H7 (cell line): ENCODE data around the gene NDUFV3. TPM values are rescaled to one million over a fixed set of nuclear protein-coding genes. Genes with fewer than 3 reads are reported as not detected.

Source experiments
- DNase-seq: peaks from one replicate; pipeline ENCODE4 v3.0.0; 2012
- H3K27me3 ChIP-seq: 2 replicates; pipeline ENCODE4 v1.6.0; 2011; ENCODE audit warnings: mild to moderate bottlenecking, low read length; ENCODE audit not compliant: control insufficient read depth, insufficient read depth
- H3K36me3 ChIP-seq: replicated peaks from 2 replicates; pipeline ENCODE4 v1.5.1; 2011; ENCODE audit warnings: low read length; ENCODE audit not compliant: control insufficient read depth, insufficient read depth
- H3K4me3 ChIP-seq: 2 replicates; pipeline ENCODE4 v1.5.1; 2011; ENCODE audit warnings: low read depth, mild to moderate bottlenecking, control low read depth, low read length, moderate library complexity; ENCODE audit not compliant: insufficient read depth
- total RNA-seq: library from RNA; depleted of rRNA; stranded (reverse); fragments of >200 nt; shearing (Covaris generic); gene quantifications from 2 replicates; pipeline ENCODE4 v1.2.3, GENCODE V29; 2014

The NDUFV3 gene
- total RNA-seq, 1 experiment from 2014 or later: 41.9 TPM

- Histone ChIP-seq H3K36me3 (peaks cover 57% of the 10 kb centered on the region), H3K4me3 (no peak overlapping the region), H3K27me3 (no peaks in the 10 kb centered on the region)
- DNase-seq: peak; percentile 56
Measured at GRCh38 chr21:42852925-42853570, 40.1 kb upstream of the NDUFV3 start.

DNA sequence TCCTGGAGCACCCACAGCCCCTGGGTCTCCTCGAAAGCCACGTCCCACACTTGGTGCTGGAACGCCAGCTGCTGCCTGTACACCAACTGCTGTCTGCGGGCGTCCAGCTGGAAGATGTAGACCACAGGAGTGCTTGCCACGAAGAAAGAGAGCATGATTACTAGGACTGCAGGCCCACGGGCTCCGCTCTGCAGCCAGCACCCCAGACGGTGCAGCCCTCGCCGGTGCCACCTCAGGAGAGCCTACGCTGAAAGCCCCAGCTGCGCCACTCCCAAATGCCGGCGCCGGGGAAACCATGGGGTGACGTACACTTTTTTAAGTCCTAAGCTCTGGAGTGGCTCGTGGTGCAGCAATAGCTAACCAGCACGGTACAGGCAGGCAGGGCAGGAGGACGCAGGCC, 39.5 kb upstream of the NDUFV3 start:
- Histone ChIP-seq H3K36me3 (peaks cover 58% of the 10 kb centered on the region), H3K27me3 (no peaks in the 10 kb centered on the region), H3K4me3 (no peak overlapping the region)
- DNase-seq: no peak

GRCh38 chr21:42854246-42855010, 38.7 kb upstream of the NDUFV3 start:
- no peak overlapping the region for H3K4me3 ChIP-seq
- no peaks in the 10 kb centered on the region for H3K27me3 ChIP-seq
- peaks cover 56% of the 10 kb centered on the region for H3K36me3 ChIP-seq
- DNase-seq: peak; percentile 50

DNA sequence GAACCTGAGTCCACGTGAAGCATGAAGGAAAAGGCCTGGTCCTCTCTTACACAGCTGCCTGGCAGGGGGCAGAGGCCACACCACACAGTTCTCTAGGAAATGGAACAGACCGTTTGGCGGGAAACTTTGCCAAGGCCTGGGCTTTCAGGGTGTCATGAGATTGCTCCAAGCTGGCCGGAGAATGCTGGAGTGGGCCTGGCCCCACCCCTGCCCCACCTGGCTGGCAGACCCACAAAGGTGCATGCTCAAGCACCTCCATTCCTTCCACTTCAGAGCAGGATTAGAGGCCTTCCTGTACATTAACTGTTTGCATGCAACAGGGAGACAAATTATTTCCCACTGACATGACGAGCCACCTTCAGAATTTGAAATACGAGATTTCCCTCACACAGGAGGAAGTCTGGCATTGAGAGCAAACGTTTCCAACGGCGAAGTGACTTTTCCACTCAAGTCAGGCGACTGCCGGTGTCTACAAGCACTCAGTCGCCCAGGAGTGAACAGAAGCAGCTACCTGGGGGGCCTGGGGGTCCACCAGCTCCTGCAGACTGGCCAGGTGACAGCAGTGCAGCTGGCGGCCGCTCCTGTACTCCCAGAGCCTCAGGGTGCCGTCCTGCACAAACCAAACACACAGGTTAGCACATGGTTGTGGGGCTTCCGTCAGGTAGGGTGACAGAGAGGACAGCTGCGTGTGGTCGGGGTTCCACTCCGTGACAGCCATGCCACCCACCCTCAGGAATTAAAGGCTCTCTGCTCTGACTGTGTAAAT, 37.8 kb upstream of the NDUFV3 start:
- H3K27me3 ChIP-seq: no peaks in the 10 kb centered on the region
- peak; percentile 30 for DNase-seq
- H3K36me3 ChIP-seq: peaks cover 52% of the 10 kb centered on the region

DNA sequence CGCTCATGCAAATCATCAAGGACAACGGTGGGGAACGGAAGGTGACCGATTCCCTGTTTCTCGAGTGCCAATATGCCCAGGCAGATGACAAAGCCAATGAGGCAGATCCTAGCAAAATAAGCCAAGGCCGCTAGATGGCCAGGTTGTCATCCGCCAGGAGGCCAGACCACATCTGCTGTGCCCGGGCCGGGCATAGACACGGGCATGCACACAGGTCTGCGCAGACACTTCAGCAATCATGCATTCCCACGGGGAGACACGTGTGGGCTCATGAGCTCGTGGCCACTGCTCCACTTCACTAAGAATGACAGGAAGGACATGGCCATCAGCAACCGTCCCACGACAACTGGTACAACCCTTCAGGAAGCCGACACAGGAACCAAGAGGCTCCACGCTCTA, 37.2 kb upstream of the NDUFV3 start:
- H3K36me3 ChIP-seq: peaks cover 51% of the 10 kb centered on the region
- peak; percentile 31 for DNase-seq
- H3K27me3 ChIP-seq: no peaks in the 10 kb centered on the region
- H3K4me3 ChIP-seq: no peak overlapping the region

More for the DNA sequence above, 37.8 kb upstream of the NDUFV3 start:
- no peak overlapping the region for H3K4me3 ChIP-seq

DNA sequence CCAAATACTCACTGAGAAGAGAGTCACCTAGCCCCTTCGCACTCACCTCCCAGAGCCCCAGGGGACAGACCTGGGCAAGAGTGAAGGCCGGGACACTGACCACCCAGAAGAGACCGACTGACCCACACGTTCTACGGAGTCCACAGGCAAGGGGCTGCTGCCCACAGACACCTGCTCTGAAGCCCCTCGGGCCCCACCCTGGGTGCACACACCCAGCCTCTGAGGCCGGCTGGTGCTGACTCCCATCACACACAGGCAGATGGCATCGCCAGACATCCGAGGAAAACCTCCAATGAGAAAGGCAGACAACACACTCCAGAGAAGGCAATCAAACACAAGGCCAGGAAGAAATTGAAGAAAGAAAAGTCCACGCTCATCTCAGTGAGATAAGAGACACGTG, 35.9 kb upstream of the NDUFV3 start:
- H3K4me3 ChIP-seq: no peak overlapping the region
- peak; percentile 29 for DNase-seq
- H3K36me3 ChIP-seq: peaks cover 48% of the 10 kb centered on the region
- no peaks in the 10 kb centered on the region for H3K27me3 ChIP-seq

DNA sequence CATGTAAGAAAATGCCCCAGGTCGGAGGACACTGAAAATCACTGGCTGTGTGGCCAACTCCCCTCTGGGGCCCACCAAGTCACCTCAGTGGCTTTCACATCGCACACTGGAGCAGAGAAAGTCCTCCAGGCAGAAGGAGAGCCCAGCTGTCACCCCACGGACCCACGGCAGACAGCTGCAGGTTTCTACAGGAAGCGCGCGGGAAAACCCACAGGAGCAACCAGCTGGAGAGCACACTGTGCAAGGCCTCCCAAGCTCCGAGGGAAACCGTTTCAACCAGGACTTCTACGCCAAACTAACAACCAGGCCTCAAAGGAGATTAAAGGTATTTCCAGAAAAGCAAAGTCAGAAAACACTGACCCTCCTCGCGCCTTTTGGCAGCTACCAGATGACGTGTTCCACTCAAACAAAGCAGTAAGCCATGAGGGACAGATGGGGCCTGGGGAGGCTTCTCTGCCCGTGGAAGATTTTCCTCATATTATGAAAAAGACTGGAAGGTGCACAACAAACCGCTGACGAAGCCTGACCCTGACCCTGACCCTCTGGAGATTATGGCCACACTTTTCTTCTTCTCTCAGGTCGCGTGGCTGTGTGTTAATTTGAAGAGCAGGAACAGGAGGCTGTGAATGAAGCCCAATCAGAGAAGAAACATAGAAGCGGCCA, 34.8 kb upstream of the NDUFV3 start:
- H3K4me3 ChIP-seq: no peak overlapping the region
- peaks cover 55% of the 10 kb centered on the region for H3K36me3 ChIP-seq
- H3K27me3 ChIP-seq: no peaks in the 10 kb centered on the region
- DNase-seq: peak; percentile 19

- DNase-seq: peak; percentile 20
- Histone ChIP-seq H3K4me3 (no peak overlapping the region), H3K36me3 (peaks cover 52% of the 10 kb centered on the region), H3K27me3 (no peaks in the 10 kb centered on the region)
Measured at GRCh38 chr21:42858957-42859890, 33.9 kb upstream of the NDUFV3 start.

- peak; percentile 42 for DNase-seq
- H3K36me3 ChIP-seq: peaks cover 47% of the 10 kb centered on the region
- H3K27me3 ChIP-seq: no peaks in the 10 kb centered on the region
- H3K4me3 ChIP-seq: no peak overlapping the region
Measured at GRCh38 chr21:42859891-42860230, 33.2 kb upstream of the NDUFV3 start.

DNA sequence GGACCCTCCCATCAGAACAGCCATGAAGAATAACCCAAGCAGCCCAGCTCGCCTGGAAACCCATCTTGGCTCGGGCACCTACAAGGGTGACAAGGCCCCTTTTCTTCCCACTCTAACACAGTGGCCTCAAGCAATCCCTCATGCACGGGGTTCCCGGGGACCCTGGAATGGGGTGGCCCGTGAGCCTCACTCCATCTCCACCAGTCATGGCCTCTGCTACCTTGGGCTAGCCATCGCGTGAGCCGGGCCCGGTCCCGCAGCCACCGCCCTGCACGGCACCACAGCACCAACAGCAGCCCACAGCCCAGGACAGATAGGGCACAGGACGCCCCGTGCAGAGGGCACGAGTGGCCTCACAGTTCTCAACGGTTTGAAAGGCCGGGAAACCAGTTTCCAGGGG, 32.8 kb upstream of the NDUFV3 start:
- DNase-seq: peak; percentile 39
- Histone ChIP-seq H3K27me3 (no peaks in the 10 kb centered on the region), H3K4me3 (no peak overlapping the region), H3K36me3 (peaks cover 44% of the 10 kb centered on the region)

DNA sequence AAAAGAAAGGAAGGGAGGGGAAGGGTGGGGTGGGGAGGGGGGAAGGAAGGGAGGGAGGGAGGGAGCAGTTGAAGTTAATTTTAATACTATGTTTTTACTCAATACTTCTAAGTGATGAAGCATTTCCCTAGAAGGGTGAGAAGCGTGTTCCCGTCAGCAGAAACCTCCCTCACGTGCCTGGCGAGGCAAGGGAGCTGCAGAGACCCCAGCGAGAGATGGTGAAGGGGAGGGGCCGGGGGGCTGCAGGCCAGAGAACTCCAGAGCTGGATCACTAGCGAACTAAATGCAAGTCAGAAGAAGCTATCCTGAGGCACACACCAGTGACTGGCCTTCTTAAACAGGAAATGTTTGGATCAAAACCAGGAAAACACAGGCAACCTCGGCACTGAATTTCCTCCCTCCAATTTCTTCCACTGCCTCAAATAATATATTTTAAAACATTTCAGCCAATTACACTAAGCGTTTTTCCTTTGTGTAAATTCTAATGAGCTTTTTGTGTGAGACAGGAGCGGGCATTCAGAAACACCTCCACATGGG, 31.7 kb upstream of the NDUFV3 start:
- DNase-seq: peak; percentile 46
- H3K27me3 ChIP-seq: no peaks in the 10 kb centered on the region
- H3K4me3 ChIP-seq: no peak overlapping the region
- peaks cover 35% of the 10 kb centered on the region for H3K36me3 ChIP-seq

- peak; percentile 56 for DNase-seq
- Histone ChIP-seq H3K36me3 (peaks cover 35% of the 10 kb centered on the region), H3K4me3 (no peak overlapping the region)
Measured at GRCh38 chr21:42861848-42862400, 31.2 kb upstream of the NDUFV3 start.

DNA sequence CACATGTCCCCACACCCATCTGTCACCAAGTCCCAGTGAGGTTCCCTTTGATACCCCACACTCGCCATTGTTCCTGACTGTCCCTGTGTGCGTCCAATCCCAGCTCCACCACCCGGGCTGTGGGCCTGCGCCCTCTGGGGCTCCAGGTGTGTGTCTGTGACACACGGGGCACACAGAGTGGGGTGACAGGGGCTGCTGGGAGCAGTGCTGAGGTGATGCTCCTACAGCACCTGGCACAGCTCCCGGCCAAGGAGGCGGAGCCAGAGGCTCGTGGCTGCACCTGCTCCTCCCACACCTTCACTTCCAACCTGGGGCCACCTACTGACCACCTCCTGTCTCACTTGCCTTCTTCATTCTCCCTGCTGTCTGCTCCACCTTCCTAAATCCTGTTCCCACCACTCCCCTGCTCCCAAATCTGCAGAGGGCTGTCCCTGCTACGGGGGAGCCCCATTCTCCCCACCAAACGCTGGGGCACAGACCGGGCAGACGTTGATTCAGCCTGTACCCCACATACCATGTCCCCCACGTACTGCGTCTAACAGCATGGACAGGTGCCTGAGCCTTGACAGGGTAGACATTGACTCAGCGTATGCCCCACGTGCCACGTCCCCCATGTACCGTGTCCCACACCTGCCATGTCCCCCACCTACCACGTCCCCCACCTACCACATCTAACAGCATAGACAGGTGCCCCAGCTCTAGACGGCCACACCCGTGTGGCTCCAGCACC, 30.2 kb upstream of the NDUFV3 start:
- peak; percentile 80 for DNase-seq
- no peak overlapping the region for H3K4me3 ChIP-seq
- peaks cover 31% of the 10 kb centered on the region for H3K36me3 ChIP-seq
- no peaks in the 10 kb centered on the region for H3K27me3 ChIP-seq

More at GRCh38 chr21:42861848-42862400, 31.2 kb upstream of the NDUFV3 start:
- no peaks in the 10 kb centered on the region for H3K27me3 ChIP-seq
